AG09309 (cell line): Measurements from ENCODE around the gene OR2M3.

ENCODE experiments used
- DNase-seq: peaks from one replicate; pipeline ENCODE4 v3.0.0-alpha.2; 2010; ENCODE audit warnings: low read depth
- H3K4me3 ChIP-seq: 2 replicates; pipeline ENCODE4 v1.5.1; 2011; ENCODE audit warnings: mild to moderate bottlenecking, low read depth, low read length, moderate library complexity; ENCODE audit not compliant: control insufficient read depth
- CTCF ChIP-seq: IDR thresholded peaks from 2 replicates; pipeline ENCODE4 v1.5.1; 2011; ENCODE audit warnings: mild to moderate bottlenecking, low read depth, low read length, inconsistent platforms; ENCODE audit not compliant: insufficient read depth, control insufficient read depth; ENCODE audit errors: missing control alignments

The OR2M3 gene

DNA sequence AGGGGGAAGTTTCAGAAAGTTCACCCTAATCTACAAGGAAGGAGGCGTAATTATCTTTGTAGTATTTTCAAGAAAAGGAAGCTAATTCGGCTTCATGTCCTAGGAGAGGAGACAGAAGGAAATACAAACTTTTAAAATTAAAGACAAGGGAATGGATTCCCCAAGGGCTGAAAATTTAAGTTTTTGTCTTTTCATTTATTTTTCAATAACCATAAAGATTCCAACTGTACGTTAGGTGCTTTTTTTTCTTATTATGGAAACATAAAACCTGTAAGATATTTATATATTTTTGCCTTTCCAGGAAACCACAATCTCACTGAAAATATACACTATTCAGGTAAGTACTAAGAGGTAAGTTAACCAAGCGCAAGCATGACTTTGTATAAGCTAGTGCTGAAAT, at the start of gene OR2M3:
Gene OR2M3, plus strand, starts transcription at position 301 of the 400 bp plus-strand sequence. CDS start 5,803 bp downstream, outside the sequence.
- DNase-seq: no peak
- no peak within 1 kb of the TSS for H3K4me3 ChIP-seq
- no peak for TF ChIP-seq CTCF

GRCh38 chr1:248152056-248152827, 44.8 kb upstream of the OR2M3 start:
- no peak for DNase-seq
- TF ChIP-seq CTCF: no peak
- no peak overlapping the region for H3K4me3 ChIP-seq

- H3K4me3 ChIP-seq: no peak overlapping the region
- DNase-seq: no peak
- TF ChIP-seq CTCF: no peak
Measured at GRCh38 chr1:248155927-248156326, 41.1 kb upstream of the OR2M3 start.

DNA sequence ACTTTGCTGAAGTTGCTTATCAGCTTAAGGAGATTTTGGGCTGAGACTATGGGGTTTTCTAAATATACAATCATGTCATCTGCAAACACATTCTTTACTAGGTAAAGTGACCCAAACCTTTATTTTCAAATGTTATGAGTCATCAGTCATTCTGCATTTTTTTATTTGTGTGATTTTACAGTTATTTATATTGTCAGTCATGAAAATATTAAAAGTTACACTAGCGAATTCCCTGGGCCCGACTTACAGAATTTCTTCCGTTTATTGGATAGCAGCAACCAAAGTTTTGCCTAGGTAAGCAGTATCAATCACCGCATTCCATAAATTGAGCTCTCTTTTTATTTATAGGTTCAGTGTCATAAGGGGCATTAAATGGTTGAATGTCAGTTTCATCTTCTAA, 38.3 kb upstream of the OR2M3 start:
- TF ChIP-seq CTCF: no peak
- H3K4me3 ChIP-seq: no peak overlapping the region
- DNase-seq: no peak

GRCh38 chr1:248164031-248164430, 33.0 kb upstream of the OR2M3 start:
- no peak for TF ChIP-seq CTCF
- no peak overlapping the region for H3K4me3 ChIP-seq
- DNase-seq: no peak

- H3K4me3 ChIP-seq: no peak overlapping the region
- no peak for DNase-seq
- TF ChIP-seq CTCF: no peak
Measured at GRCh38 chr1:248165186-248165585, 31.9 kb upstream of the OR2M3 start.

DNA sequence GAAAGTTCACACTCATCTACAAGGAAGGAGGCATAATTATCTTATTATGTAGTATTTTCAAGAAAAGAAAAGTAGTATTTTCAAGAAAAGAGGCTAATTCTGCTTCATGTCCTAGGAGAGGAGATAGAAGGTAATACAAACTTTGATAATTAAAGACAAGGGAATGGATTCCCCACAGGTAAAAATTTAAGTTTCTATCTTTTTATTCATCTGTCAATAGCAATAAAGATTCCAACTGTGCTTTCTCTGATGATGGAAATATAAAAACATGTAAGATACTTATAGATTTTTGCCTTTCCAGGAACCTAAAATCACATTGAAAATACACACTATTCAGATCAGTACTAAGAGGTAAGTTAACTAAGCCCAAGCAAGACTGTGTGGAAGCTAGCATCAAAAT, 22.5 kb upstream of the OR2M3 start, which contains the start of gene OR2M2:
Gene OR2M2, plus strand, starts transcription at position 301 of the 400 bp plus-strand sequence. CDS start 5,165 bp downstream, outside the sequence.
- H3K4me3 ChIP-seq: no peak within 1 kb of the TSS
- TF ChIP-seq CTCF: no peak
- no peak for DNase-seq
